Fibroblast of lung (primary cell): Measurements from ENCODE around the gene MACROD2.

Experiments
- CTCF ChIP-seq, 2 donors: IDR thresholded peaks in 1 of 2; conservative IDR thresholded peaks in 1 of 2; 1 replicate in 1 of 2; 2 replicates in 1 of 2; pipeline ENCODE4 v1.5.1; 2011 to 2012; ENCODE audit warnings: low read length in 2 of 2, control low read depth in 1 of 2, inconsistent platforms in 1 of 2, low read depth in 1 of 2, mild to moderate bottlenecking in 1 of 2
- EZH2 ChIP-seq: IDR thresholded peaks from 2 replicates; pipeline ENCODE4 v1.5.1; 2012; ENCODE audit warnings: low read length, control low read depth, mild to moderate bottlenecking; ENCODE audit errors: missing control alignments

GRCh38 chr20:15162079-15162647 is 1166.8 kb downstream of the MACROD2 start:
- no peak for TF ChIP-seq EZH2
- TF ChIP-seq CTCF (conservative IDR thresholded peaks at IDR 0.05 in 1 of 2, IDR thresholded peaks at IDR 0.05 in 1 of 2; ENCODE audit: low read depth in 1 of 2, low read length in 2 of 2) = no peak
